C4-2B (cell line): ENCODE data around the gene DNPH1.

Source experiments
- CTCF ChIP-seq: fragments of 450-650 bp; conservative IDR thresholded peaks from 2 replicates; pipeline ENCODE4 v1.5.1; 2017; ENCODE audit warnings: mild to moderate bottlenecking
- ZFX ChIP-seq: fragments of 450-650 bp; IDR thresholded peaks from 2 replicates; pipeline ENCODE4 v1.6.1; 2017

DNA sequence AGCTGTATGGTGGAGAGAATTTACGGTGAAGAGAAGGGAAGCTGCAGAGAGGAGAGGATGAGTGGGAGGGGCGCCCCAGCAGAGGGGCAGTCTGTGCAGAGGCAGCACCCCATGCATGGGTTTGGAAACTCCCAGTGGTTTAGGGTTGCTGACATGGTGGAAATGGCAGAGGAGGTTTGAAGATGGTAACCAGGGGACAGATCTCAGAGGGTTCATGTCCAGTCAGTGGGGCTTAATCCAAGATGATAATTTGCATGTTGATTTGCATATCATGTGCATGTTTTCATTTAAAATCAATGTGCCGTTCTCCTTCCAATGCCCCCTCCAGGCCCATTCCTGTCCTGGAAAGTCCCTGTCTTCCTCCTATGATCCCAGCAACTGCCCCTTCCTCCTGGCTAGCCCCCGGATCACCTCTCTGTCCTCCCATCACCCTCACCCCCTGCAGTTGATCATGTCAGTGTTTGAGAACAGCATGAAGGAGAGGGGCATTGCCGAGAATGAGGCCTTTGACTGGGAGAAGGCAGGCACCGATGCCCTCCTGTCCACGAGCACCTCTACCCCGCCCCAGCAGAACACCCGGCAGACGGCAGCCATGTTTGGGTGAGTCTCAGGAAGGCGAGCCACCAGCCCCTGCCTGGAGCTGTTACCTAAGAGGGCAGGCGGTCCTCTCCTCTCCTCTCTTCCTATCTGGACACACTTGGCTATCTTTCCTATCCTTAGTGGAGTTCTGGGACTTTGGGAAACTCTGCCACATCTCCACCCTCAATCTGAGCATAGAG lies 28.3 kb upstream of the DNPH1 start:
- no peak for TF ChIP-seq CTCF
- TF ChIP-seq ZFX: no peak
